B cell (primary cell): ENCODE measurements around the gene KCNC4. TPM values are rescaled to one million over a fixed set of nuclear protein-coding genes. Genes with fewer than 3 reads are reported as not detected.

Experiments
- ATAC-seq: fragments of 200-7000 bp; cut with Tn5 transposase; one replicate; pipeline ENCODE4 v1.10.0; 2021; ENCODE audit warnings: low read depth, mild to moderate bottlenecking, moderate number of reproducible peaks, moderate library complexity
- CTCF ChIA-PET: fragments of 350-600 bp; sonication (Branson Sonifier 250); formaldehyde crosslinking; loops from one replicate; lab custom pipeline; 2021; ENCODE audit warnings: antibody characterized with exemption, inconsistent platforms; lab: Charles Lee
- POLR2A ChIA-PET: fragments of 350-600 bp; sonication (Branson Sonifier 250); formaldehyde crosslinking; loops from one replicate; lab custom pipeline; 2021; ENCODE audit warnings: antibody characterized with exemption; lab: Charles Lee
- DNase-seq: peaks from one replicate; pipeline ENCODE4 v3.0.0; 2013
- H2AFZ ChIP-seq: 2 replicates; pipeline ENCODE4 v1.6.1; 2012; ENCODE audit warnings: mild to moderate bottlenecking, low read depth, low read length; ENCODE audit not compliant: insufficient read depth, poor library complexity, severe bottlenecking
- H3K27ac ChIP-seq, 2 donors: 1 replicate in 1 of 2; 2 replicates in 1 of 2; pipeline ENCODE4 v1.5.1; 2012 to 2013; ENCODE audit warnings: low read length in 2 of 2, mild to moderate bottlenecking in 2 of 2, moderate library complexity in 1 of 2
- H3K27me3 ChIP-seq, 4 experiments: fragments of 200-600 bp in 1 of 4; sonication (generic) in 1 of 4; replicated peaks in 1 of 4; 1 replicate in 2 of 4; 2 replicates in 2 of 4; pipeline versions ENCODE4 v1.6.1 to v1.7.0; 2013 to 2016; ENCODE audit warnings: low read length in 3 of 4, mild to moderate bottlenecking in 2 of 4, mixed read lengths in 1 of 4, moderate library complexity in 1 of 4; ENCODE audit not compliant: insufficient read depth in 4 of 4, control insufficient read depth in 3 of 4; ENCODE audit errors: control extremely low read depth in 1 of 4
- H3K36me3 ChIP-seq, 2 experiments: replicated peaks in 1 of 2; 1 replicate in 1 of 2; 2 replicates in 1 of 2; pipeline versions ENCODE4 v1.6.1 to v1.7.1; 2013; ENCODE audit warnings: low read length in 1 of 2; ENCODE audit not compliant: insufficient read depth in 2 of 2, control insufficient read depth in 1 of 2; ENCODE audit errors: control extremely low read depth in 1 of 2, extremely low read depth in 1 of 2
- H3K4me1 ChIP-seq, 2 donors: fragments of 200-600 bp in 1 of 2; sonication (generic) in 1 of 2; 1 replicate in 1 of 2; 2 replicates in 1 of 2; pipeline versions ENCODE4 v1.5.1 to v1.6.1; 2013 to 2017; ENCODE audit warnings: low read length in 2 of 2; ENCODE audit not compliant: control insufficient read depth in 2 of 2, insufficient read depth in 2 of 2
- H3K4me2 ChIP-seq: replicated peaks from 2 replicates; pipeline ENCODE3; 2012; ENCODE audit warnings: mild to moderate bottlenecking, low read depth, low read length; ENCODE audit not compliant: poor library complexity, severe bottlenecking
- H3K4me3 ChIP-seq, 5 experiments: fragments of 200-600 bp in 1 of 5; sonication (generic) in 1 of 5; 1 replicate in 3 of 5; 2 replicates in 2 of 5; pipeline versions ENCODE4 v1.5.1 to v1.7.0; 2011 to 2016; ENCODE audit warnings: low read length in 4 of 5, mild to moderate bottlenecking in 4 of 5, low read depth in 2 of 5, control low read depth in 1 of 5, moderate library complexity in 1 of 5; ENCODE audit not compliant: insufficient read depth in 1 of 5; ENCODE audit errors: control extremely low read depth in 1 of 5, extremely low read depth in 1 of 5
- H3K79me2 ChIP-seq: fragments of 200-600 bp; sonication (generic); one replicate; pipeline ENCODE4 v1.6.0; 2016; ENCODE audit warnings: low read length; ENCODE audit not compliant: control insufficient read depth, insufficient read depth
- H3K9ac ChIP-seq: fragments of 200-600 bp; sonication (generic); 2 replicates; pipeline ENCODE4 v1.6.1; 2017; ENCODE audit warnings: mild to moderate bottlenecking, low read length, moderate library complexity
- H3K9me3 ChIP-seq, 3 donors: one replicate each; pipeline versions ENCODE4 v1.6.1 to v1.7.1; 2013; ENCODE audit warnings: low read length in 2 of 3; ENCODE audit not compliant: control insufficient read depth in 2 of 3, insufficient read depth in 1 of 3; ENCODE audit errors: control extremely low read depth in 1 of 3
- H4K20me1 ChIP-seq: 2 replicates; pipeline ENCODE4 v1.6.0; 2012; ENCODE audit warnings: mild to moderate bottlenecking, low read length; ENCODE audit not compliant: insufficient read depth, control insufficient read depth, poor library complexity, severe bottlenecking
- H3K27ac Mint-ChIP-seq: one replicate; pipeline ENCODE4 v1.8.0; 2021; ENCODE audit warnings: mixed read lengths
- H3K27me3 Mint-ChIP-seq: one replicate; pipeline ENCODE4 v1.8.0; 2021; ENCODE audit warnings: mixed read lengths
- H3K4me1 Mint-ChIP-seq: one replicate; pipeline ENCODE4 v1.8.0; 2021; ENCODE audit warnings: mixed read lengths
- H3K4me3 Mint-ChIP-seq: one replicate; pipeline ENCODE4 v1.8.0; 2021; ENCODE audit warnings: mixed read lengths
- H3K9me3 Mint-ChIP-seq: one replicate; pipeline ENCODE4 v1.8.0; 2022; ENCODE audit warnings: mixed read lengths; ENCODE audit not compliant: insufficient read depth
- CTCF ChIP-seq: fragments of 200-600 bp; IDR thresholded peaks from one replicate; pipeline ENCODE4 v1.8.0; 2022; ENCODE audit warnings: antibody characterized with exemption, mild to moderate bottlenecking
- EZH2 ChIP-seq: IDR thresholded peaks from 2 replicates; pipeline ENCODE4 v1.6.1; 2012; ENCODE audit warnings: borderline replicate concordance, low read depth, mild to moderate bottlenecking, moderate library complexity, low read length; ENCODE audit not compliant: insufficient read depth, poor library complexity, severe bottlenecking
- WGBS: methylation state at CpG from one replicate; pipeline ENCODE4 v1.1.5; 2013; ENCODE audit warnings: missing lambda C conversion rate; ENCODE audit not compliant: insufficient coverage; 5-methylcytosine and 5-hydroxymethylcytosine counted together
- intact Hi-C: fragments of 100-400 bp; cut with micrococcal nuclease; formaldehyde crosslinking; loops from one replicate; pipeline ENCODE4 v1.10.0; 2022
- polyA plus RNA-seq: library from polyadenylated mRNA; depleted of rRNA; stranded (reverse); fragments of >200 nt; gene quantifications from 2 replicates; pipeline ENCODE4 v1.2.3, GENCODE V29; 2012
- total RNA-seq, 2 donors: library from RNA; stranded (reverse); fragments of 120-200 nt in 1 of 2; gene quantifications; 1 replicate in 1 of 2; 2 replicates in 1 of 2; pipeline versions ENCODE4 v1.2.3 to v1.2.4, GENCODE V29; 2013 to 2022

The KCNC4 gene
- total and polyA plus RNA-seq, 2 donors (not counting 1 experiment from before 2014, with no cell fraction given), result 3.2 to 24.1 TPM

DNA sequence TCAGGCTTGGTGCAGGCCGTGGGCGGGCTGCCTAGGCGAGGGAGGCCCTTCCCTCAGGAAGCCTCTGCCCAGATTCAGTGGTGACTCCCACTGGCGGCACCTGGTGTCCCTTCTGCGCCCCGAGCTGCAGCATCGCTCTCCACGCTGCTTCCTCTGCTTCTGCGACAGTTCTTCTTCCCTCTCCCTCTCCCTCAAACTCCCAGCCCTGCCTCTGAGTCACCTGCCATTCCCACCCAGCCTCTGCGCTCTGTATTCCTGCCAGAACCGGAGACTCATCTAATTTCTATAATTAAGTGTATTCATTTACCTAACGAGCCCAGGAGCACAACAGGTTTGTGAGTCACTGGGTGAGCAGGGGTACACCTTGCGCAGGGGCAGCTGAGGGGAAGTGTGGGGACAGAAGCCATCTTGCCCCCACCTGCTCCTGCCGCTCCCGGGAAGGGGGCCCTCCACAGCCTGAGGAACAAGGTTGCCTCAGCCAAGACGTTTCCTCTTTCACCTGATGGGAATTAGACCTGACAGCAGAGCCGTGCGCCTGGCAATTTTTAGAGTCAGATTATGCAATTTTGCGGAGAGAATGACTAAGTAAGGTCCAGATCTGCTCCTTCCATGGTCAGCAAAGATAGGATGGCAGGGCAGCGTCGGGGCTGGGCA lies 19.4 kb downstream of the KCNC4 start:
- Histone ChIP-seq H3K4me1 (no peaks in the 10 kb centered on the region), H3K4me3 (no peak overlapping the region), H3K36me3 (peaks cover 0 to 2% of the 10 kb centered on the region in 2 experiments), H2AFZ (no peak overlapping the region), H4K20me1 (no peaks in the 10 kb centered on the region), H3K9ac (no peak overlapping the region), H3K27me3 (no peaks in the 10 kb centered on the region), H3K4me2 (no peak overlapping the region), H3K79me2 (no peaks in the 10 kb centered on the region), H3K27ac (no peak overlapping the region), H3K9me3 (no peaks in the 10 kb centered on the region)
- DNase-seq (no peak), ATAC-seq (no peak)
- H3K4me1 Mint-ChIP-seq, result no peaks in the 10 kb centered on the region
- ChIA-PET CTCF (no interaction called here), POLR2A (no interaction called here)
- TF ChIP-seq CTCF (no peak), EZH2 (no peak)
- no peak overlapping the region for H3K4me3 Mint-ChIP-seq
- intact Hi-C loops, result no loop called here
- no peaks in the 10 kb centered on the region for H3K9me3 Mint-ChIP-seq
- no peaks in the 10 kb centered on the region for H3K27me3 Mint-ChIP-seq
- H3K27ac Mint-ChIP-seq, result no peak overlapping the region
- 96% methylated on average over 15 of the region's 21 CpGs for WGBS

- no peak overlapping the region for H3K4me2 ChIP-seq
- intact Hi-C loops, result no loop called here
Measured at GRCh38 chr1:110230381-110231199, 20.5 kb downstream of the KCNC4 start.

More at GRCh38 chr1:110230381-110231199, 20.5 kb downstream of the KCNC4 start:
- H3K9me3 ChIP-seq, result no peaks in the 10 kb centered on the region
- H3K9me3 Mint-ChIP-seq, result no peaks in the 10 kb centered on the region
- no peak for DNase-seq
- no peak overlapping the region for H3K27ac ChIP-seq
- no peak overlapping the region for H3K4me3 ChIP-seq
- CTCF ChIA-PET, result no interaction called here
- H3K36me3 ChIP-seq, result peaks cover 0 to 2% of the 10 kb centered on the region in 2 experiments
- H3K4me1 Mint-ChIP-seq, result peaks cover under 1% of the 10 kb centered on the region
- H3K79me2 ChIP-seq, result no peaks in the 10 kb centered on the region
- no peak overlapping the region for H3K9ac ChIP-seq
- no peak overlapping the region for H2AFZ ChIP-seq
- H3K27me3 ChIP-seq, result no peaks in the 10 kb centered on the region
- no peaks in the 10 kb centered on the region for H3K4me1 ChIP-seq
- no peak overlapping the region for H3K27ac Mint-ChIP-seq
- no peak overlapping the region for H3K4me3 Mint-ChIP-seq
- TF ChIP-seq EZH2 (no peak), CTCF (no peak)
- POLR2A ChIA-PET, result no interaction called here
- ATAC-seq, result no peak
- 96% methylated on average over 9 of the region's 11 CpGs for WGBS
- no peaks in the 10 kb centered on the region for H4K20me1 ChIP-seq
- H3K27me3 Mint-ChIP-seq, result no peaks in the 10 kb centered on the region
